Amygdala (tissue), 56 donors: ENCODE data around the gene ATP6V0E2.
A peak's percentile ranks its signal among the peaks of the same experiment; 100 is the strongest.
"Not testable (repeated sequence)": the region's sequence is repeated elsewhere in the genome, so short reads cannot be mapped to it uniquely, and the experiment has no call there.

Source experiments
- DNase-seq, 56 donors: peaks; one replicate each; lab custom pipeline; 2025; lab: John Stamatoyannopoulos, UW

Gene ATP6V0E2

GRCh38 chr7:149874644-149875028 is 867 bp downstream of the ATP6V0E2 start:
- peak in 1 of 56 donors; percentile 41 for DNase-seq

- DNase-seq = no peak
Measured at GRCh38 chr7:149875396-149875795, 1.6 kb downstream of the ATP6V0E2 start.

- no peak for DNase-seq
Measured at GRCh38 chr7:149877890-149878522, 4.2 kb downstream of the ATP6V0E2 start.

- no peak for DNase-seq
Measured at GRCh38 chr7:149878523-149878921, 4.8 kb downstream of the ATP6V0E2 start.

GRCh38 chr7:149879271-149879743 is 5.5 kb downstream of the ATP6V0E2 start:
- DNase-seq = no peak

- no peak for DNase-seq
Measured at GRCh38 chr7:149879766-149880637, 6.2 kb downstream of the ATP6V0E2 start.

GRCh38 chr7:149880638-149881311 is 7.0 kb downstream of the ATP6V0E2 start:
- peak in 49 of 56 donors; percentile 43 to 89 (median 69) for DNase-seq

- no peak for DNase-seq
Measured at GRCh38 chr7:149881328-149882247, 7.8 kb downstream of the ATP6V0E2 start.

GRCh38 chr7:149882248-149883047 is 8.7 kb downstream of the ATP6V0E2 start:
- DNase-seq = peak in 32 of 56 donors; percentile 29 to 83 (median 60)

- no peak for DNase-seq
Measured at GRCh38 chr7:149883048-149883438, 9.3 kb downstream of the ATP6V0E2 start.

GRCh38 chr7:149883452-149883861 is 9.7 kb downstream of the ATP6V0E2 start:
- DNase-seq = peak in 39 of 56 donors; percentile 25 to 82 (median 58)

GRCh38 chr7:149884016-149884415 is 10.2 kb downstream of the ATP6V0E2 start:
- DNase-seq = no peak

GRCh38 chr7:149884541-149884940 is 10.8 kb downstream of the ATP6V0E2 start:
- no peak for DNase-seq

- DNase-seq = no peak
Measured at GRCh38 chr7:149885191-149886017, 11.6 kb downstream of the ATP6V0E2 start.

- no peak for DNase-seq
Measured at GRCh38 chr7:149886018-149886415, 12.2 kb downstream of the ATP6V0E2 start.

- DNase-seq = no peak
Measured at GRCh38 chr7:149887311-149887710, 13.5 kb downstream of the ATP6V0E2 start.

GRCh38 chr7:149890715-149891114 is 16.9 kb downstream of the ATP6V0E2 start:
- not testable (repeated sequence) for DNase-seq

- not testable (repeated sequence) for DNase-seq
Measured at GRCh38 chr7:149894957-149895356, 21.2 kb downstream of the ATP6V0E2 start.
